ENCODE data around the gene NME8.
A peak's percentile ranks its signal among the peaks of the same experiment; 100 is the strongest.

Gene NME8

DNA sequence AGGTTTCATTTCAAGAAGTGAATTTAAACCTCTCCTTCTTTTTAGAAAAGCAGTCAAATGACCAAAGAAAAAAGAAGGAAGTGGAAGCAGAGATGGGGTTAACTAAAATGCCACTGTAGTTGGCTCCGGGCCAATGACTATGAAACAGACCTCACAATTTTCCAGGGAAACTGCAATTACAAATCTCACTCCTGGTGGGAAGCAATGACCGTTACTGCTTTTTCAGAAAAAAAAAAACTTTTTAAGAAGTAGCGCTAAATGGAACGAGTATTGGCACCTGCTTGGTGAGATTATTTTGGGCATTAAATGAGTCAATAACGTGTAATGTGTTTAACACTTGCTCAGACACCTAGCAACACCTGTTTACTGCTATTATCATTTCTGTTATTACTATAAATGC, 67.0 kb downstream of the NME8 start:
- no peaks in the 10 kb centered on the region for H3K36me3 ChIP-seq (ENCODE audit: insufficient read depth, low read length)
- H3K27ac ChIP-seq: no peak overlapping the region
- TF ChIP-seq FOXP2 (optimal IDR thresholded peaks at IDR 0.05; ENCODE audit: control extremely low read depth, extremely low read length, insufficient read depth) (no peak), POLR2AphosphoS5 (IDR thresholded peaks at IDR 0.05; ENCODE audit: borderline replicate concordance, low read depth, low read length) (no peak)
- no peak overlapping the region for H3K9ac ChIP-seq (ENCODE audit: insufficient read length)
- no peak overlapping the region for H3K4me3 ChIP-seq
- DNase-seq (ENCODE audit: low read depth, low spot score): no peak
- no peaks in the 10 kb centered on the region for H3K9me3 ChIP-seq (ENCODE audit: low read depth, low read length)

- Histone ChIP-seq H3K9ac (ENCODE audit: insufficient read length) (no peak overlapping the region), H3K4me3 (peak overlapping the region; percentile 69)
- DNase-seq (ENCODE audit: low read depth, low spot score): no peak
These were observed 67.7 kb downstream of the NME8 start for GRCh38 chr7:37916017-37916672.

DNA sequence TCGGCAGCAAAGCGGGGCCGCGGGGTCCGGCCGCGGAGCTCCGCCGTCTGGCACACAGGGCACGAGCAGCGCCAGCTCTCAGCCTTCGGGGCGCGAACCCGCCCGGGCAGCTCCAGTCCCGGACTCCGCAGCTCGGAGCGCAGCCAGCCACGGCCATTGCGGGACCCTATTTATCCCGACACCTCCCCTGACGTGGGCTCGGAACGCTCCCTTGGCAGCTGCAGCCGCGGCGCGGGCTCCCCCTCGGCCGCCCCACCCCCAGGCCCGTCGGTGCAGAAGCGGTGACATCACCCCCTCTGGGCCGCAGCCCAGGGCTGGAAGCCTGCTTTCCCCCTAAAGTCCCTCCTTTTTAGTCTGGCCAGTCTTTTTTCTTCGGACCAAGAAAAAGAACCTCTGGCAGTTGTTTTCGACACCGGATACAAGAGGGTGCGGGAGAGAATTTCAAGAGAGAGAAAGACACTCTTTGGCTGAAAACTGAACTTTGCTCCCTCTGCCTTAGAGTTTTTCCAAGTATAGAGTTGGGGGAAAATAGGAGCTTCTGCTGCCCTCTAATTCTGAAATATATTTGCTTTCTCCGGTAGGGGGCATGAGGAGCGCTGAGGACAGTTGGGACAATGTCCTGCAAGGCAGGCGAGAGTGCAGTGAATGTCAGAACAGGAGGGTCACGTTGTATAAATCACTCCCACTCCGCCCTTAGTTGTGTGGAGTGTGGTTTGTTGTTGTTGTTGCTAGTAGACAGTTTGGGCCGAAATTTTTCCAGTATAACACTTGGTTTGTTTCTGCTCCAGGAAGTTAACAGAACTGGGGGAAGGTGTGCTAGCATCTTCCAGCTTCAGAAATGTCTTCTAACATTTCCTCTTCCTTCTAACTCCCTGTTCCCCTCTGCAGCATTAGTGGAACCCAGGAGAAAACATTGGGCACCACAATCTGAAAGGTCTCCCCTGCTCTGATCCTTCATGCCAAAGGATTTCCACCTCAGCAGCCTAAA, 68.6 kb downstream of the NME8 start, which contains the start of gene SFRP4:
Gene SFRP4 (minus strand): TSS at position 145 of the 988 bp plus-strand sequence. CDS start 280 bp downstream, outside the sequence.
- TF ChIP-seq FOXP2 (optimal IDR thresholded peaks at IDR 0.05; ENCODE audit: control extremely low read depth, extremely low read length, insufficient read depth): no peak
- no peak for TF ChIP-seq EZH2 (IDR thresholded peaks at IDR 0.05)
- no peak for TF ChIP-seq POLR2AphosphoS5 (IDR thresholded peaks at IDR 0.05; ENCODE audit: borderline replicate concordance, low read depth, low read length)
- no peak within 1 kb of the TSS for H3K27ac ChIP-seq
- no peak for DNase-seq (ENCODE audit: low read depth, low spot score)
- H3K9me3 ChIP-seq (ENCODE audit: low read depth, low read length): no peaks in the 10 kb centered on the region
- H3K36me3 ChIP-seq (ENCODE audit: insufficient read depth, low read length): no peaks in the 10 kb centered on the region
- peak within 1 kb of the TSS; percentile 69 for H3K4me3 ChIP-seq
- H3K9ac ChIP-seq (ENCODE audit: insufficient read length): peak within 1 kb of the TSS; percentile 44

More at GRCh38 chr7:37916017-37916672, 67.7 kb downstream of the NME8 start:
- Histone ChIP-seq H3K9me3 (ENCODE audit: low read depth, low read length) (no peaks in the 10 kb centered on the region), H3K36me3 (ENCODE audit: insufficient read depth, low read length) (no peaks in the 10 kb centered on the region), H3K27ac (no peak overlapping the region)
- TF ChIP-seq POLR2AphosphoS5 (IDR thresholded peaks at IDR 0.05; ENCODE audit: borderline replicate concordance, low read depth, low read length): no peak
- TF ChIP-seq FOXP2 (optimal IDR thresholded peaks at IDR 0.05; ENCODE audit: control extremely low read depth, extremely low read length, insufficient read depth): no peak
- TF ChIP-seq EZH2 (IDR thresholded peaks at IDR 0.05): no peak

DNA sequence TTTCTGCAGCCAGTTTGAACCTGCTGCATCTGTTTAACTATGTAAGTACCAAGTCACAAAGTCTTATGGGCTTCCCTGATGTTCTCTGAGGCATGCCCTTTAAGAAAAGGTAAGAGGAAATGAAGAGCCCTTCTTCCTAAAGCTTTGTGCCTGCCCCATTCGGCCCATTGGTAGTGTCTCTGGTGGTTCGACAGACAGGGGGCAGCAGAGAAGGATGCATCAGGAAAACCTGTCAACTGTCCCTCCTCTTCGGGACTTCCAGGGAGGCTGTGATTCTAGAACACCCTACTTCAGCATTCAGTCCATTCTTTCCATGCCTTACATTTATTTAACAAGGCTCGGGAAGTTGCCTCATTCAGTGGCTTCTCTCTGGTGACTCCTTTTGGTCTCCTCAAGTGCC, 70.1 kb downstream of the NME8 start:
- TF ChIP-seq EZH2 (IDR thresholded peaks at IDR 0.05): no peak
- Histone ChIP-seq H3K9ac (ENCODE audit: insufficient read length) (no peak overlapping the region), H3K36me3 (ENCODE audit: insufficient read depth, low read length) (peaks cover 9% of the 10 kb centered on the region; the same call in 1 of the 2 replicates), H3K4me3 (no peak overlapping the region), H3K9me3 (ENCODE audit: low read depth, low read length) (no peaks in the 10 kb centered on the region), H3K27ac (no peak overlapping the region)
- DNase-seq (ENCODE audit: low read depth, low spot score): no peak

DNA sequence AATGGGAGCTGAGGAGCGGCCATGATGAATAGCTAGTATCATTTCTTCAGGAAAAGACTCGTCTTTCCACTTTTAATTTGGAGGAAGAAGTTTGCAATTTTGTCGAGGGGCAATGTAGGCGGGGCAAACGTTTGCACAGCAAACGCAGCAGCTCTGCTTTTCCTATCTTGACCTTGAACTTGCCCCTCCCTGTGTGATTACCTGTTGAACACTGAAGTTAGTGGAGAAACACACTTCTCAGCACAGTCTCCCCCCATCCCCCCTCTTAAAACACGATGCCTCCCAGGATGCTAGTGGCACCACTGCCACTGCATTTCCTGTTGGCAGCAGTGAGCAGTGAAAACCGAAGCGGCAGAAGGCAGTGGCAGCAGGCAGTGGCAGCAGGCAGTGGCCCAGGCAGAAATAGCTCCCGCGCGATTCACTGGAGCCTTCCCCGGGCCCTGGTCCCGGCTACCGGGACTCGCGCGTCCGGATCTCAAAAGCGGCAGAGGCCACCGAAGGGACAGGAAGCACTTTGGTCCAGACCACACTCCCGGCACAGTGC, 72.0 kb downstream of the NME8 start, which contains the start of gene EPDR1:
Gene EPDR1 (plus strand): TSS at position 336 of the 544 bp plus-strand sequence. CDS start 300 bp downstream, outside the sequence.
- peaks cover 4% of the 10 kb centered on the region; the same call in 1 of the 2 replicates for H3K9me3 ChIP-seq (ENCODE audit: low read depth, low read length)
- peak within 1 kb of the TSS; percentile 86 for H3K9ac ChIP-seq (ENCODE audit: insufficient read length)
- TF ChIP-seq EZH2 (IDR thresholded peaks at IDR 0.05) (no peak), POLR2AphosphoS5 (IDR thresholded peaks at IDR 0.05; ENCODE audit: borderline replicate concordance, low read depth, low read length) (peak; percentile 78), FOXP2 (optimal IDR thresholded peaks at IDR 0.05; ENCODE audit: control extremely low read depth, extremely low read length, insufficient read depth) (peak; percentile 16)
- H3K27ac ChIP-seq: peak within 1 kb of the TSS; percentile 48; the same call in 1 of the 2 replicates
- H3K36me3 ChIP-seq (ENCODE audit: insufficient read depth, low read length): peaks cover 28% of the 10 kb centered on the region
- no peak for DNase-seq (ENCODE audit: low read depth, low spot score)
- H3K4me3 ChIP-seq: peak within 1 kb of the TSS; percentile 96

DNA sequence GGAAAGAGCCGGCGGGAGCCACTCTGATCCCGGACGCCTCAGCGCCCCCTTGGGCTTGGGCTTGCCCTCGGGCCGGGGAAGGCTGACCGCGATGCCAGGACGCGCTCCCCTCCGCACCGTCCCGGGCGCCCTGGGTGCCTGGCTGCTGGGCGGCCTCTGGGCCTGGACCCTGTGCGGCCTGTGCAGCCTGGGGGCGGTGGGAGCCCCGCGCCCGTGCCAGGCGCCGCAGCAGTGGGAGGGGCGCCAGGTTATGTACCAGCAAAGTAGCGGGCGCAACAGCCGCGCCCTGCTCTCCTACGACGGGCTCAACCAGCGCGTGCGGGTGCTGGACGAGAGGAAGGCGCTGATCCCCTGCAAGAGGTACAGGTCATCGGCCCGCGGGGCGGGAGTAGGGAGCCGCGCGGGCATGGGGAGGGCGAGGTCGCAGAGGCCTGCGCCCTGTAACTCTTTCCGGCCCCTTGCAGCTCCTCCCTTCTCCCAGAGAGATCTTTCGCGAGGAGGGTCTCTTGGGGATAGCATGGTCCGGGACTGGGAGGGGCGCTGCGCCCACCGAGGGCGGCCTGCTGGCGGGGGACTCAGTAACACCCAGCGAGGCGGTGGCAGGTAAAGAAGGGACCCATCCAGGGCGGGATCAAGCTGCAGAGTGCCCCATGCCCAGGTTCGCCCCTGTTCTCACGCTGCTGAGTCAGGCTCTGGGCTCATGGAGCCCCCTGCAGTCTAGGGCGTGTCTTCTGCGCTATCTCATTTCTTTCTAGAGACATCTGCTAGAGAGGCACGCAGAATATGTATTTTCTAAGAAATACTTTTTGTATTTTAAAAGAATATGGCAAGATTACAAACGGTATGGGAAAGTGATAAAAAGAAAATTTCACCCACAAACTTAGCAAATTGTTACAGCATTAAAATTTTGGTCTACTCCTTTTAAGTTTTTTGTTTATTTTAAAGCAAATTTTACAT, 72.7 kb downstream of the NME8 start:
- Histone ChIP-seq H3K27ac (peak overlapping the region; percentile 48; the same call in 1 of the 2 replicates), H3K4me3 (peak overlapping the region; percentile 96), H3K36me3 (ENCODE audit: insufficient read depth, low read length) (peaks cover 35% of the 10 kb centered on the region), H3K9ac (ENCODE audit: insufficient read length) (peak overlapping the region; percentile 86), H3K9me3 (ENCODE audit: low read depth, low read length) (peaks cover 9% of the 10 kb centered on the region; the same call in 1 of the 2 replicates)
- TF ChIP-seq EZH2 (IDR thresholded peaks at IDR 0.05) (no peak), POLR2AphosphoS5 (IDR thresholded peaks at IDR 0.05; ENCODE audit: borderline replicate concordance, low read depth, low read length) (peak; percentile 61; the same call in 1 of the 2 replicates), FOXP2 (optimal IDR thresholded peaks at IDR 0.05; ENCODE audit: control extremely low read depth, extremely low read length, insufficient read depth) (no peak)
- no peak for DNase-seq (ENCODE audit: low read depth, low spot score)

DNA sequence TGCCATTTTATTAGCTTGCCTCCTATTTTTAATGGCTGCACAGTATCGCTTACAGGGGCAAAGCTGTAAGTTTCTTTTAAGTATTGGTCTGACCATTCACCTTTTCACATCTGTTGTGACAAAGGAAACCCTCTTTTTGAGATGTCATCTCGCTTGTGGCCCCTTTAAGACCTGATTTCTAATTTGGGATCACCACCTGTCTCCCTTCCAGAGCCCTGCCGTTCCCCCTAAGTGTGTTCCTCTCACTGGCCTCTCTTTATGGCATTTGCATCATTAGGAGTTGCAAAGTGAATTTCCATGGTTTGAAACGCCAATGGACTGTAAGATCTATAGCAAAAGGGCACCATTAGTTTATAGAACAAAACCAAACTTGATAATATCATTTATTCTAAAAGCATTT, 73.5 kb downstream of the NME8 start:
- no peak for DNase-seq (ENCODE audit: low read depth, low spot score)

More for the DNA sequence above, 73.5 kb downstream of the NME8 start:
- peaks cover 36% of the 10 kb centered on the region for H3K36me3 ChIP-seq (ENCODE audit: insufficient read depth, low read length)
- peak overlapping the region; percentile 96 for H3K4me3 ChIP-seq
- H3K9me3 ChIP-seq (ENCODE audit: low read depth, low read length): peaks cover 9% of the 10 kb centered on the region; the same call in 1 of the 2 replicates
- H3K9ac ChIP-seq (ENCODE audit: insufficient read length): peak overlapping the region; percentile 86
- no peak overlapping the region for H3K27ac ChIP-seq
- TF ChIP-seq EZH2 (IDR thresholded peaks at IDR 0.05) (no peak), POLR2AphosphoS5 (IDR thresholded peaks at IDR 0.05; ENCODE audit: borderline replicate concordance, low read depth, low read length) (no peak), FOXP2 (optimal IDR thresholded peaks at IDR 0.05; ENCODE audit: control extremely low read depth, extremely low read length, insufficient read depth) (no peak)

Measured in SK-N-MC (cell line).